ENCODE data around the gene RBBP4.

DNA sequence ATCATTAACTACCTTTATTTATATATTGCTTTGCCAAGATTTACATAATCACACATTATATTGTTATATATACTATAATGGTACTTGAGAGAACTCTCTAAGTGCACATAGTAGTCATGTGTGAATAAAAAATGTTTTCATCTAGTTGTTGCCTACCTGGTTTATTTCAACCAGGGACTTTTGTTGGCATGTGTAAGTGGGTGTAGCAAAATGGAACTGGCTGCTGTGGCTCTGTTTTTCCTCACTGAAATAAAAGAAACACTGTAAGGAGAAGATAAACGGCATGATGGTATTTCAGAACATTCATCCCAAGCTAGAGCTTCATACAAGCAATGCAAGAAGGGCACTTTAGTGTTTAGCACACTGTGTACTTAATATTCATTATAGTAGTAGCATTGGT, 14.9 kb downstream of the RBBP4 start:
- TF ChIP-seq ZNF335 (CRISPR knock-in tag; IDR thresholded peaks at IDR 0.05) (no peak), ZBTB8A (CRISPR knock-in tag; IDR thresholded peaks at IDR 0.05; ENCODE audit: borderline replicate concordance, low read depth) (no peak), ZNF768 (CRISPR knock-in tag; IDR thresholded peaks at IDR 0.05) (no peak), CTCF (CRISPR knock-in tag; IDR thresholded peaks at IDR 0.05) (no peak), ZNF562 (CRISPR knock-in tag; IDR thresholded peaks at IDR 0.05; ENCODE audit: borderline replicate concordance) (no peak), HDAC1 (CRISPR knock-in tag; IDR thresholded peaks at IDR 0.05) (no peak), MAFK (conservative IDR thresholded peaks at IDR 0.05 in 1 of 2, IDR thresholded peaks at IDR 0.05 in 1 of 2; ENCODE audit: low read length in 2 of 2) (no peak)
- TF ChIP-seq, protein P1, sequence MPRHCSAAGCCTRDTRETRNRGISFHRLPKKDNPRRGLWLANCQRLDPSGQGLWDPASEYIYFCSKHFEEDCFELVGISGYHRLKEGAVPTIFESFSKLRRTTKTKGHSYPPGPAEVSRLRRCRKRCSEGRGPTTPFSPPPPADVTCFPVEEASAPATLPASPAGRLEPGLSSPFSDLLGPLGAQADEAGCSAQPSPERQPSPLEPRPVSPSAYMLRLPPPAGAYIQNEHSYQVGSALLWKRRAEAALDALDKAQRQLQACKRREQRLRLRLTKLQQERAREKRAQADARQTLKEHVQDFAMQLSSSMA (CRISPR knock-in tag; IDR thresholded peaks at IDR 0.05) = no peak
